Hematopoietic multipotent progenitor cell treated with erythropoietin and hydrocortisone succinate and interleukin-3 and kit ligand, for 4 days (in vitro differentiated cells): ENCODE data around the gene C11orf91.
"Not testable (repeated sequence)": the region's sequence is repeated elsewhere in the genome, so short reads cannot be mapped to it uniquely, and the experiment has no call there.

Experiments used
- DNase-seq: peaks from one replicate; pipeline ENCODE4 v3.0.0-alpha.2; 2015

Gene C11orf91

GRCh38 chr11:33721426-33721825, 20.8 kb upstream of the C11orf91 start:
- DNase-seq, result no peak

DNA sequence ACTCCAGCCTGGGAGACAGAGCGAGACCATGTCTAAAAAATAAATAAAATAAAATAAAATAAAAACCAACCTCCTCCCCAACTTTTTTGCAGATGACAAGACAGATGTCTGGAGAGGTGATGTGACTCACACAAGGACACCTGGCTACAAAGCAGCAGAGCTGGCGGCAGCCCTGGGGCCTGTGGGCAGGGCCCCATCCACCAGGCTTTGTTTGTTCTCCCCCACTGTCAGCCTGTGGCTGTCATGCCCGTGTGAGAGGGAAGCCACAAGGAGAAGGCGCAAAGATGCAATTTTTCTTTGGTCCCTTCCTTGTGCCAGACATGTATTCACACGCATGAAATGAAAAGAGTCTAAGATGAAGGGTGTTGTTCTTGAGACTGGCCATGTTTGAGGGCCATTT, 19.0 kb upstream of the C11orf91 start:
- no peak for DNase-seq

DNA sequence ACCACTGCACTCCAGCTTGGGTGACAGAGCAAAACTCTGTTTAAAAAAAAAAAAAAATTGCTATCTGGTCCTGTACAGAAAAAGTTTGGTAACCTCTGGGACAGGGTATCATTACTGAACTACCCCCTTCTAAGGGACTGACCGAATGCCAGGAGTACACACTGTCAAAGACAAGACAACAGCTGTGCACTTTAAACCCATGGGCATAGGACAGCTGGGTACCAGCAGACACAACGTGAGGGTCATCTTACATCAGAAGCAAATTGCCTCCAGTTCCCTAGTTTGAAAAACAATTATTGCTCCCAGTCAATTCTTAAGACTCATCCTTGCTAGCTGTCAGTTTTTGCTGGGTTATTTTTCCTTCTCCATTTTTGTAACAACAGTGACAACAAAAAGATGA, 17.8 kb upstream of the C11orf91 start:
- no peak for DNase-seq

DNA sequence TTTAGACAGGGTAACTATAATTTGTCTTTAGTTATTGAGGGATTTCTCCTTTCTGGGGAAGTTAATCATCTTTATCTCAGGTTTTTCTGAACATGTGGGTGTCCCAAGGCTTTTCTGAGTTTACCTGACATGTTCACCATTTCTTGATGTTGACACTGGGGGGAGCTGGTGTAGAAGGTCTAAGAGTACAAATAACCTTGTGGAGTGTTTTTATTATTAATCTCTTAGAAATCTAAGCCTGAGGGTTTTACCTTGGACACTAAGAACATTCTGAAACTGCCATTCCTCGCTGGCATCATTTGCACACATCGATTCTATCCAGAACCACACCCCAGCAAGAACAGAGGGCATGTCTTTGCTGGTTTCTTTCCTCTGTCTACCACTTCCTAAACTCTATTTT, 15.6 kb upstream of the C11orf91 start:
- peak; percentile 73 for DNase-seq

DNA sequence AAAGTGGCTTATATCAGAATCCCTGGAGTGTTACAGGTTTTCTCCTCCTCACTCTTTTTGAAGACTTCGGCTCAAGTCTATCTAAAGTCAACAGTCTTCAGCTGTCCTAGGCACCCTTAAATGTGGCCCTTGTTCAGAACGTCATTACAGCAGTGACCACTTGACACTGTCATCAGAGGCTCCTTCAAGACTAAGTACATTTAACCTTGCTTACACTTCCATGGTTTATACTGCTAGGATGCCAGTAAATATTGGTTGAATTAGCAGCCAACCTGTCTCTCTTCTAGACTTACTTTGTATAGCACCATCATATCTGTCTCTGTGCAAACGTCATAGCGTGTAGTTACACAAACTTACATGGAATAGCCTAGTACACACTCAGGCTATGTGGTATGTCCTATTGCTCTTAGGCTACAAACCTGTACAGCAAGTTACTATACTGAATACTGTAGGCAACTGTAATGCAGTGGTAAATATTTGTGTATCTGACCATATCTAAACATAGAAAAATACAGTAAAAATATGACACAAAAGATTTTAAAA, 13.3 kb upstream of the C11orf91 start:
- DNase-seq, result no peak

DNA sequence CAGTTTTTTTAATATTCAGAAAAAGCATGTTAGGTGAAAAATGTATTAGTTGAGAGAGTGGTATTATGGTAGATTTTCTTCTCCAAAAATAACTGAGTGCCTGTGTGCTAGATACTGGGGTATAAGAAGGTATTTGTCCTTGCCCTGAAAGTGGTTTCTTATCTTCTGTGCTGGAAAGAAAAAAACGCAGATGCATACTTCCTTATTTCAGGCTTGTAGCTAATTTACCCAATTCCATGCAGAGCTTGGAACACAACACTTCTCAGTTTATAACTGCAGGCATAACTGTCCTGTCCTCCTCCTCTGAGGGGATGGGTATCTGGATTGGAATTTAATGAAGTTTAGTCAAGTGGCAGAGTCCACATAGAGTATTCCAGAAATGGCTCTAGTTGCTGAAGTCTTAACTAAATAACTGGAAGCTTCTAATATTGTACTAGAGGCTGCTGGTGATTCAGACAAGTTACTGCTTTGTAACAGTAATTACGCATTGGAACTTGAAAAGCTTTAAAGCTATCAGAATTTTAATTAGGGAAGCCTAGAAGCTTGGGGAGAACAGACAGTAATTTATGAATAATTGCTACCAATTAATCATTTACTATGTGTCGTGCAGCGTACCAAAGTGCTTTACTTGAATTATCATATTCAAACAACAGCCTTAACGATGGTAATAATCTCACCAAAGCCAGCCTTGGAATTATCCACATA, 12.7 kb upstream of the C11orf91 start:
- DNase-seq, result peak; percentile 75

DNA sequence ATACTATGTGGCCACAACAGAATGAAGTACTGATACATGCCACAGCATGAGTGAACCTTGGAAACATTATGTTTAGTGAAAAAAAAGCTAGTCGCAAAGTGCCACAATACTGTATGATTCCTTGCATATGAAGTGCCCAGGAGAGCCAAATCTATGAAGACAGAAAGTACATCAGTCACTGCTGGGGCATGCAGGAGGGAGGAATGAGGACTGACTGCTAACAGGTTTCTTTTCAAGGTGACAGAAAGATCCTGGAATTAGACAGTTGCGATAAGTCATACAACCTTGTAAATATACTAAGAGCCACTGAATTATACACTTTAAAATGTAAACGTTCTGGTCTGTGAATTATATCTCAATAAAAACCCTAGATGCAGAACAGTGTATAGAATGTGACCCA, 11.8 kb upstream of the C11orf91 start:
- no peak for DNase-seq

DNA sequence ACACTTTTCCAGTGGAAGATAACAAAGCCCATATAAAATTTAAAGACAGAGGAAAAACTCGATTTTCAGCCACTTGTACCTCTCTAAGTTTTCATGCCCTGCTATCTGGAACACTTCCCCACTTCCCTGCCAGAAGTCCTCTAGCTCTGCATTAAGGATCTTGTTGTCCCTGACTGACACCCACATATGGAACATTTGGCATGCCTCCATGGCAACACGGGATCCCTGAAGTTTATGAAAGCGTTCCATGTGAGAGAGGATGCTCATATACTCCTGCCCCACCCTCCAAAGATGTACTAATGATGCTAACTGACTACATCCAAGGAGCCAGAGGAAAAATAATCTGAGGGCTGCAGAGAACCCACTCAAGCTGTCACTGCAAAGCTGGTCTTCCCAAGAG, 8.8 kb upstream of the C11orf91 start:
- no peak for DNase-seq

DNA sequence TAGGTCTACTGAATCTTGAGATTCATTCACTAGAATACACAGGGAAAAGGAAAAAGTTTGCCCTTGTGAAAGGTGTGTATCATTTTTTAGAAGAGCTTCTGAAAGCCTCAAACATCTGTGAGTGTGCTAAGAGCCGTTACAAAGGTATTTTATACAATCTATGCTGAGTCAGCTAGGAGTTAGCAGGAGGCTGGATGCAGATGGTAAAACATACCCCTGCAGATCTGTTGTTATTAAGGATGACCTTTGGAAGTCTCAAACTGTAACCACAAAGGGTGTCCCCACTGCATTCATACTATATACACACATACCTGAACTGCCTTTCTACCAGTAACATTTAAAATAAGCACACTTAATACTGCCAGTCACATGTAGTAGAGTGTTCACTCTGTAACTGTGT, 8.4 kb upstream of the C11orf91 start:
- DNase-seq, result no peak

DNA sequence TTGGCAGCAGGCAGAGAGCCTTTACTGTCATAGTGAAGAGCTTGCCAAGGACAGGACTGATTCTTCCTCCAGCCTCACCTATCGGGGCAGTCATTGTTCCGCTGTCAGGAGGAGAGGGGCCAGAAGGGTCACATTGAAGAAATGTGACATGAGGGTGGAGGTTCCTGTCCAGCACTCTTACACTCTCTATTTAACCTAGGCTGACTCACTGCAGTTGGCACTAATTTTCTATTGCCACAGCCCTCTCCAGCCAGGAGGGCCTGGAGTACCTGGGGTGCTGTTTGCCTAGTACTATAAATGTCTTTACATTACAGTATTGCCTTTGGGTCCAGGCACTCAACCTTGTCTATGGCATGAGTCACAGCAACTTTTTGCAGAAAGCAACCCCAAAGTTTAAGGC, 7.2 kb upstream of the C11orf91 start:
- not testable (repeated sequence) for DNase-seq

GRCh38 chr11:33706966-33707365, 6.3 kb upstream of the C11orf91 start:
- no peak for DNase-seq

DNA sequence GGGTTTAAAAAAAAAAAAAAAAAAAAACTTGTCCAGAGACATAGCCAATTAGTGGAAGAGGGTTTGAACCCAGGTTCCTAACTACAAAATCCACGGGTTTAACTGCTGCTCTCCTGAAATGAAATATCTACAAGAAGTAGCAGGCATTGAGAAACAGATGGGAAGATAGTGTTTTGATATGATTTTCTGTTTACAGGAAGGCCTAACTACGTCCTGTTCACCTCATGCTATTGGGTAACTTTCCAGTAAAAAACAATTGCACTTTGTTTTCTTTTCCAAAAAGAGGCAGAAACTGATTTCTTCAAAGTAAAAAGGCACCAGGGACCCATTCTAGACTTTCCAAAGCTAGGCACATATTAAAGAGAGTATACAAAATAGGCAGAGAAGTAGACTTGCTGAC, 5.9 kb upstream of the C11orf91 start:
- DNase-seq, result no peak

- DNase-seq, result no peak
Measured at GRCh38 chr11:33704240-33705002, 3.8 kb upstream of the C11orf91 start.

- no peak for DNase-seq
Measured at GRCh38 chr11:33703788-33704187, 3.2 kb upstream of the C11orf91 start.

DNA sequence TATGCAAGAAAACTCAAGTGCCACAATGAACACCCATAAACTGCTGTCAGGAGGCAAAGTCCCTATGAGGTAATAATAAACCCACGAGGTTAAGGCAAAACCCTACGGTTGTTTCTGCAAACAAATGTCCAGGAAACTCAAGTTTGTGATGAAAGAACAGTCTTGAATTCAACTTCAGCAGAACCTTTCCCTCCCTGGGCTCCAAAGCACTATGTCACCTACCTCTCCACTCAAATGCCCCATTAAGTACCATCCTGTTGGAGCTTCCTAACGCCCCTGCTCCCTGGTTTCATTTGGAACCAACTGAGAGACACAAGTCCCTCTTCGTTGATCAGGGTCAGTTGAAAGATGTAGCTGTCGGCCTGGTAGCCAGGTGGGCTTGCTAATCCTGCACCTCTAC, 2.6 kb upstream of the C11orf91 start:
- DNase-seq, result peak; percentile 30

GRCh38 chr11:33701302-33702230, 940 bp upstream of the C11orf91 start:
- DNase-seq, result peak; percentile 49

- no peak for DNase-seq
Measured at GRCh38 chr11:33700063-33700501, 544 bp downstream of the C11orf91 start.

DNA sequence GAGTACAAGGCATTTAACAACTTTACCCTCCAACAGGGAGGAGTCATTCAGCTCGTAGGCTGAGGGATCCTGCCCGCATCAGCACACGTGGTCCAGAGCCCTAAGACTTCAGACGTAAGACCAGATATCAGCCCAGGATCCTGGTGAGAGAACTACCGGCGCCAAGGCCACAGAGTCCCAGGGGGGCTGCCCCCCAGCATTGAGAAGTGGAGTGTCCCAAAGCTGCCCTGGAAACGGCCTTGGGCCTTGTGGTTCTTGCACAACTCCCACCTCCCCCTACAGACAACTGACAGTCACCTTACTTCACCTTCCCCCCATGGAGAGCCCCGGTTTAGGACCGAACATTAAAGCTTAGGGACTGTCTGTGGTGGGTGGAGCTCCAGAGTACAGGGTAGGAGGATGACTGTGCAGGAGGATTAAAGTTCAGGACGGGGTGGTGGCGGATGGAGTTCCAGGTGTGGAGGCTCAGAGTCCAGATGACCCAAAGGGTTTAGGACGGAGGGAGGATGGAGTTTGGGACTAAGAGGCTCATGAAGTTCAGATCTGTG, 1.0 kb downstream of the C11orf91 start:
- no peak for DNase-seq

GRCh38 chr11:33698921-33699320, 1.7 kb downstream of the C11orf91 start:
- DNase-seq, result no peak

- no peak for DNase-seq
Measured at GRCh38 chr11:33697997-33698396, 2.6 kb downstream of the C11orf91 start.

DNA sequence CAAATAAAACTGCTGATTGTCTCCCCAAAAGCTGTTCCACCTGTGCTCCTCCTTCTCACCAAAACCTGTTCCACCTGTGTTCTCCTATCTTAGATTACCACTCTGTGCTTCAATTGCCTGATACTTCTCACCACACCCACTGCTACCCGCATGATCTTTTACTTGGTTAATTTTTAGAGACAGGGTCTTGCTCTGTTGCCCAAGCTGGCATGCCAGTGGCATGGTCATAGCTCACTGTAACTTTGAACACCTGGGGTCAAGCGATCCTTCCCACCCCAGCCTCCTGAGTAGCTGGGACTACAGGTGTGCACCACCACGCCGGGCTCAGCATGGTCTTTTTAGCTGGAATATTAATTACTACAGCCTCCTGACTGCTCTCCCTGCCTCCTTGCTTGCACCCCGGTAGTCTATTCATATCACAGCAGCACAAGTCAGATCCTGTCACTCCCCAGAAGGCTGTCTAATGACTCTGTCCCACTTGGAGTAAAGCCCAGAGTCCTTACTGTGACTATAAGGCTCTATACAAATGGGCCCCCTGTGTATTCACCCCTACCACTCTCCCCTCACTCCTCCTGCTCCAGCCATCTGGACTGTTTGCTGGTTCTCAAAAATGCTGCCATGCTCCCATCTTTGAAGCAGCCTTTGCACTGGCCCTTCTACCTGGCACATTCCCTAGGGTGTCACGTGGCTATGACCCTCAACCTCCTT, 3.5 kb downstream of the C11orf91 start:
- DNase-seq, result no peak

DNA sequence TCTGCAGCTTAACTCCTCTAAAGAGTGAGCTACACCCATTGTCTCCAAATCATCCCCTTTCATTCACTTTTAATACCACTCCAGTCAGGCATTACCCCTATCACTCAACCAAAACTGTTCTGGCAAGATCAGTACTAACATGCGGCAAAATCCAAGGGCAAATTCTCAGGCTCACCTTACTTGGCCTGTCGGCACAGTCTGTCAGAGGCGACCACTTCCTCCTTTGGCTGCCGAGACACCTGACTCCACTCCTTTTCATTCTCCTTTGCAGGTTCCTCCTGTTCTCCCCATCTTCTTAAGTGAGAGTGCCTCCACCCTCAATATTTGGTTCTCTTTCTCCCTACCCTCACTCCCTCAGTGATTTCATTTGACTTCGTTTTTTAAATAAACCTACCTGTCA, 4.2 kb downstream of the C11orf91 start:
- DNase-seq, result no peak
